Measurements from ENCODE around the gene PDE2A. TPM values are rescaled to one million over a fixed set of nuclear protein-coding genes. Genes with fewer than 3 reads are reported as not detected.

Gene PDE2A
- polyA plus RNA-seq, 1 donor (not counting 4 experiments of a cell fraction or from before 2014, with no cell fraction given): 0.38 TPM

- no peaks in the 10 kb centered on the region for H3K4me1 ChIP-seq (ENCODE audit: control insufficient read depth, extremely low read depth, insufficient read depth, low read length)
- H3K4me2 ChIP-seq (ENCODE audit: control insufficient read depth, extremely low read depth, insufficient read depth, low read depth, low read length): no peak overlapping the region
- TF ChIP-seq CTCF (optimal IDR thresholded peaks at IDR 0.05 in 1 of 3, IDR thresholded peaks at IDR 0.05 in 1 of 3, conservative IDR thresholded peaks at IDR 0.05 in 1 of 3; ENCODE audit: extremely low read depth in 1 of 3, insufficient read depth in 2 of 3, low read length in 3 of 3): no peak
- no peak for TF ChIP-seq EZH2 (IDR thresholded peaks at IDR 0.05; ENCODE audit: low read length)
- H4K20me1 ChIP-seq (ENCODE audit: control insufficient read depth, extremely low read depth, insufficient read depth, low read length): no peaks in the 10 kb centered on the region
- H3K9ac ChIP-seq (ENCODE audit: control insufficient read depth, extremely low read depth, insufficient read depth, low read length): no peak overlapping the region
- DNase-seq (ENCODE audit: low read depth, low spot score): no peak
- no peaks in the 10 kb centered on the region for H3K36me3 ChIP-seq (ENCODE audit: control insufficient read depth in 2 of 2, extremely low read depth in 1 of 2, insufficient read depth in 2 of 2, low read length in 2 of 2)
- peaks cover 53% of the 10 kb centered on the region for H3K27me3 ChIP-seq (ENCODE audit: control insufficient read depth, extremely low read depth, insufficient read depth, low read length)
- no peaks in the 10 kb centered on the region for H3K9me1 ChIP-seq (ENCODE audit: control insufficient read depth, extremely low read depth, insufficient read depth, low read length)
- no peaks in the 10 kb centered on the region for H3K79me2 ChIP-seq (ENCODE audit: control insufficient read depth, insufficient read depth, low read length)
- H3K4me3 ChIP-seq (ENCODE audit: control insufficient read depth in 2 of 3, extremely low read depth in 1 of 3, insufficient read depth in 2 of 3, low read depth in 1 of 3, low read length in 3 of 3): no peak overlapping the region
- dilution Hi-C loops (cut with MboI; ENCODE audit: extremely low pct_ligation_motif_present, low sequenced_read_pairs): no loop called here
- FAIRE-seq: no peak
- H2AFZ ChIP-seq (ENCODE audit: control insufficient read depth, low read length): no peak overlapping the region
- no peaks in the 10 kb centered on the region for H3K9me3 ChIP-seq (ENCODE audit: control insufficient read depth, low read depth, low read length)
- no peak overlapping the region for H3K27ac ChIP-seq (ENCODE audit: control insufficient read depth, insufficient read depth, low read length)
Measured at GRCh38 chr11:72671152-72672099, 2.8 kb downstream of the PDE2A start.

GRCh38 chr11:72670041-72670440 lies 4.2 kb downstream of the PDE2A start:
- FAIRE-seq (no peak), DNase-seq (ENCODE audit: low read depth, low spot score) (no peak)
- Histone ChIP-seq H3K4me1 (ENCODE audit: control insufficient read depth, extremely low read depth, insufficient read depth, low read length) (no peaks in the 10 kb centered on the region), H3K9ac (ENCODE audit: control insufficient read depth, extremely low read depth, insufficient read depth, low read length) (no peak overlapping the region), H3K79me2 (ENCODE audit: control insufficient read depth, insufficient read depth, low read length) (no peaks in the 10 kb centered on the region), H4K20me1 (ENCODE audit: control insufficient read depth, extremely low read depth, insufficient read depth, low read length) (no peaks in the 10 kb centered on the region), H3K9me1 (ENCODE audit: control insufficient read depth, extremely low read depth, insufficient read depth, low read length) (no peaks in the 10 kb centered on the region), H2AFZ (ENCODE audit: control insufficient read depth, low read length) (no peak overlapping the region), H3K4me3 (ENCODE audit: control insufficient read depth in 2 of 3, extremely low read depth in 1 of 3, insufficient read depth in 2 of 3, low read depth in 1 of 3, low read length in 3 of 3) (no peak overlapping the region), H3K27me3 (ENCODE audit: control insufficient read depth, extremely low read depth, insufficient read depth, low read length) (peaks cover 39% of the 10 kb centered on the region), H3K9me3 (ENCODE audit: control insufficient read depth, low read depth, low read length) (no peaks in the 10 kb centered on the region), H3K4me2 (ENCODE audit: control insufficient read depth, extremely low read depth, insufficient read depth, low read depth, low read length) (no peak overlapping the region), H3K36me3 (ENCODE audit: control insufficient read depth in 2 of 2, extremely low read depth in 1 of 2, insufficient read depth in 2 of 2, low read length in 2 of 2) (no peaks in the 10 kb centered on the region), H3K27ac (ENCODE audit: control insufficient read depth, insufficient read depth, low read length) (no peak overlapping the region)
- TF ChIP-seq CTCF (optimal IDR thresholded peaks at IDR 0.05 in 1 of 3, IDR thresholded peaks at IDR 0.05 in 1 of 3, conservative IDR thresholded peaks at IDR 0.05 in 1 of 3; ENCODE audit: extremely low read depth in 1 of 3, insufficient read depth in 2 of 3, low read length in 3 of 3): no peak
- no peak for TF ChIP-seq EZH2 (IDR thresholded peaks at IDR 0.05; ENCODE audit: low read length)
- dilution Hi-C loops (cut with MboI; ENCODE audit: extremely low pct_ligation_motif_present, low sequenced_read_pairs): no loop called here
